Neuronal stem cell (in vitro differentiated cells): ENCODE measurements around the gene HOGA1.
A peak's percentile ranks its signal among the peaks of the same experiment; 100 is the strongest.

Experiments used
- DNase-seq: peaks from one replicate; pipeline ENCODE4 v3.0.0-alpha.2; 2013; ENCODE audit warnings: low spot score
- H2AFZ ChIP-seq: one replicate; pipeline ENCODE4 v1.6.1; 2013; ENCODE audit warnings: mild to moderate bottlenecking, low read length, inconsistent platforms
- H2AK5ac ChIP-seq: 2 replicates; pipeline ENCODE4 v1.6.1; 2013; ENCODE audit warnings: low read depth, mild to moderate bottlenecking, inconsistent platforms, low read length, moderate library complexity, mixed read lengths
- H2BK120ac ChIP-seq: 2 replicates; pipeline ENCODE4 v1.6.1; 2013; ENCODE audit warnings: low read depth, mild to moderate bottlenecking, inconsistent platforms, low read length, moderate library complexity, mixed read lengths
- H2BK12ac ChIP-seq: one replicate; pipeline ENCODE4 v1.6.1; 2013; ENCODE audit warnings: low read length, inconsistent platforms
- H2BK15ac ChIP-seq: 2 replicates; pipeline ENCODE4 v1.6.1; 2013; ENCODE audit warnings: mild to moderate bottlenecking, low read length, inconsistent platforms, mixed read lengths
- H2BK5ac ChIP-seq: one replicate; pipeline ENCODE4 v1.6.1; 2013; ENCODE audit warnings: inconsistent platforms, mild to moderate bottlenecking, low read length, moderate library complexity
- H3K14ac ChIP-seq: one replicate; pipeline ENCODE4 v1.6.1; 2013; ENCODE audit warnings: low read length, inconsistent platforms
- H3K18ac ChIP-seq: 2 replicates; pipeline ENCODE4 v1.6.1; 2013; ENCODE audit warnings: low read length, inconsistent platforms
- H3K23ac ChIP-seq: 2 replicates; pipeline ENCODE4 v1.6.1; 2013; ENCODE audit warnings: low read depth, mild to moderate bottlenecking, mixed read lengths, low read length, inconsistent platforms; ENCODE audit not compliant: poor library complexity
- H3K27ac ChIP-seq: replicated peaks from 3 replicates; pipeline ENCODE4 v1.5.1; 2013; ENCODE audit warnings: low read length, inconsistent platforms
- H3K27me3 ChIP-seq, 3 experiments: 2 replicates each; pipeline ENCODE4 v1.6.1; 2013; ENCODE audit warnings: low read length in 3 of 3, mild to moderate bottlenecking in 2 of 3, inconsistent platforms in 1 of 3, low read depth in 1 of 3, mixed read lengths in 1 of 3, moderate library complexity in 1 of 3; ENCODE audit not compliant: control insufficient read depth in 3 of 3, insufficient read depth in 3 of 3
- H3K36me3 ChIP-seq, 2 donors: replicated peaks in 1 of 2; 2 replicates each; pipeline ENCODE4 v1.6.1; 2013; ENCODE audit warnings: low read length in 2 of 2; ENCODE audit not compliant: control insufficient read depth in 2 of 2, insufficient read depth in 2 of 2
- H3K4ac ChIP-seq: 2 replicates; pipeline ENCODE4 v1.6.1; 2013; ENCODE audit warnings: inconsistent platforms, mild to moderate bottlenecking, low read length, moderate library complexity
- H3K4me1 ChIP-seq, 2 donors: 1 replicate in 1 of 2; 2 replicates in 1 of 2; pipeline ENCODE4 v1.6.1; 2013; ENCODE audit warnings: low read length in 2 of 2, low read depth in 1 of 2; ENCODE audit not compliant: control insufficient read depth in 2 of 2, insufficient read depth in 1 of 2
- H3K4me2 ChIP-seq: one replicate; pipeline ENCODE4 v1.6.1; 2013; ENCODE audit warnings: mild to moderate bottlenecking, low read length, inconsistent platforms; ENCODE audit not compliant: insufficient read depth, poor library complexity, severe bottlenecking
- H3K4me3 ChIP-seq, 2 donors: 2 replicates each; pipeline ENCODE4 v1.5.1; 2013; ENCODE audit warnings: low read length in 2 of 2, mild to moderate bottlenecking in 2 of 2, inconsistent platforms in 1 of 2, moderate library complexity in 1 of 2
- H3K79me1 ChIP-seq: one replicate; pipeline ENCODE4 v1.6.1; 2013; ENCODE audit warnings: low read depth, mild to moderate bottlenecking, inconsistent platforms, low read length, moderate library complexity
- H3K9ac ChIP-seq: one replicate; pipeline ENCODE4 v1.6.1; 2013; ENCODE audit warnings: mild to moderate bottlenecking, low read depth, low read length, inconsistent platforms; ENCODE audit not compliant: poor library complexity
- H3K9me3 ChIP-seq, 2 donors: replicated peaks in 1 of 2; 2 replicates each; pipeline versions ENCODE3 to v1.6.1; 2013; ENCODE audit warnings: low read length in 2 of 2, mild to moderate bottlenecking in 2 of 2, inconsistent platforms in 1 of 2, low read depth in 1 of 2, mixed read lengths in 1 of 2, moderate library complexity in 1 of 2; ENCODE audit not compliant: control insufficient read depth in 2 of 2, insufficient read depth in 1 of 2
- H4K8ac ChIP-seq: one replicate; pipeline ENCODE4 v1.6.1; 2013; ENCODE audit warnings: low read depth, mild to moderate bottlenecking, inconsistent platforms, low read length, moderate library complexity
- H4K91ac ChIP-seq: one replicate; pipeline ENCODE4 v1.6.1; 2013; ENCODE audit warnings: low read length, low read depth, mild to moderate bottlenecking, inconsistent platforms; ENCODE audit not compliant: poor library complexity
- whole genome bisulfite sequencing, 2 donors: extraction: QIAGEN DNeasy Blood & Tissue Kit; methylation state at CpG; one replicate each; pipeline ENCODE4 v1.1.7; 2013; ENCODE audit warnings: missing lambda C conversion rate in 2 of 2, mixed read lengths in 1 of 2; ENCODE audit not compliant: insufficient read length in 2 of 2, insufficient replicate concordance in 1 of 2; ENCODE audit errors: extremely low coverage in 2 of 2; 5-methylcytosine and 5-hydroxymethylcytosine counted together

HOGA1 gene

DNA sequence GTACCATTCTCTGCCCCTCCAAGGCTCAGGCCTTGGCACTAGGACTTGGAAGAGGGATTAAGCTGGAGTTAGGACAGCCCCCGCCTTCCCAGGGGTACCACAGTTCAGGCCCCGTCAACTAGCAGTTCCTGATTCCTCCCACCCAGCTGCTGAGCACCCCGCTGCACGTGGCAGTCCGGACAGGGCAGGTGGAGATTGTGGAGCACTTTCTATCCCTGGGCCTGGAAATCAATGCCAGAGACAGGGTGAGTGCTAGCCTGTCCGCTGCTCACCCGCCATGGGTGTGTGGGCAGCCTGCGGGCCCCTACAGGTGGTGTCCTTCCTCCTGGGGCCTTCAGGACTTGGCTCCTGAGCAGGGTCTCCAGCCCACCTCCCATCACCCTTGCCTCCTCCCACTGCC, 2.0 kb upstream of the HOGA1 start:
- no peak overlapping the region for H4K8ac ChIP-seq
- no CpG with 5 or more reads among the region's 8 CpGs for WGBS, 2 donors
- H3K27ac ChIP-seq: no peak overlapping the region
- peaks cover 0 to 3% (median 0%) of the 10 kb centered on the region in 3 experiments for H3K27me3 ChIP-seq
- no peak overlapping the region for H2BK15ac ChIP-seq
- no peaks in the 10 kb centered on the region for H3K36me3 ChIP-seq
- no peak for DNase-seq
- H3K4ac ChIP-seq: no peak overlapping the region
- H2BK12ac ChIP-seq: no peak overlapping the region
- H2AK5ac ChIP-seq: no peak overlapping the region
- H2BK120ac ChIP-seq: no peak overlapping the region
- no peak overlapping the region for H3K14ac ChIP-seq
- no peaks in the 10 kb centered on the region for H3K9me3 ChIP-seq
- H2BK5ac ChIP-seq: no peak overlapping the region
- H3K18ac ChIP-seq: no peak overlapping the region
- no peak overlapping the region for H3K9ac ChIP-seq
- H3K4me2 ChIP-seq: no peak overlapping the region
- no peak overlapping the region for H4K91ac ChIP-seq
- H3K23ac ChIP-seq: no peak overlapping the region
- H2AFZ ChIP-seq: no peak overlapping the region
- peaks cover 2 to 5% of the 10 kb centered on the region in 2 donors for H3K4me1 ChIP-seq
- H3K79me1 ChIP-seq: no peaks in the 10 kb centered on the region
- no peak overlapping the region for H3K4me3 ChIP-seq

DNA sequence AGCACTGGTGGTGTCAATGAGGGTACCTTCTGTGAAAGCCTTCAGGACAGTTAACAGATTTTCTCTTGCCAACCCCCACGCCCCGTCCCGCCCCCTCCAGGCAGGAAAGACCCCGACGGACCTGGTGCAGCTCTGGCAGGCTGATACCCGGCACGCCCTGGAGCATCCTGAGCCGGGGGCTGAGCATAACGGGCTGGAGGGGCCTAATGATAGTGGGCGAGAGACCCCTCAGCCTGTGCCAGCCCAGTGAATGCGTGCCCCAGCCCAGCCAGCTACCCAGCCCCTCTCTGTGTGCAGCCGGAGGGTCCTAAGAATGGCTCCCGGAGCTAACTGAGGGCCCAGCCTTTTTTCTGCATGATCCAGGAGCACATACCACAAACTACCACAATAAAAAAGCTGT, 713 bp upstream of the HOGA1 start:
- no CpG with 5 or more reads among the region's 13 CpGs for WGBS, 2 donors
- H3K4me2 ChIP-seq: no peak overlapping the region
- DNase-seq: no peak
- peaks cover 0 to 3% (median 0%) of the 10 kb centered on the region in 3 experiments for H3K27me3 ChIP-seq
- H3K14ac ChIP-seq: no peak overlapping the region
- H3K23ac ChIP-seq: no peak overlapping the region
- no peak overlapping the region for H4K91ac ChIP-seq
- no peaks in the 10 kb centered on the region for H3K36me3 ChIP-seq
- no peak overlapping the region for H2BK120ac ChIP-seq
- no peak overlapping the region for H3K4me3 ChIP-seq
- H2BK12ac ChIP-seq: no peak overlapping the region
- no peak overlapping the region for H2BK5ac ChIP-seq
- H3K4ac ChIP-seq: no peak overlapping the region
- H3K9ac ChIP-seq: no peak overlapping the region
- H3K9me3 ChIP-seq: no peaks in the 10 kb centered on the region
- peak overlapping the region; percentile 62 for H3K18ac ChIP-seq
- no peak overlapping the region for H3K27ac ChIP-seq
- H3K79me1 ChIP-seq: no peaks in the 10 kb centered on the region
- no peak overlapping the region for H4K8ac ChIP-seq
- H2AK5ac ChIP-seq: no peak overlapping the region
- H2AFZ ChIP-seq: peak overlapping the region; percentile 82
- H2BK15ac ChIP-seq: no peak overlapping the region
- H3K4me1 ChIP-seq: peaks cover 2 to 5% of the 10 kb centered on the region in 2 donors

DNA sequence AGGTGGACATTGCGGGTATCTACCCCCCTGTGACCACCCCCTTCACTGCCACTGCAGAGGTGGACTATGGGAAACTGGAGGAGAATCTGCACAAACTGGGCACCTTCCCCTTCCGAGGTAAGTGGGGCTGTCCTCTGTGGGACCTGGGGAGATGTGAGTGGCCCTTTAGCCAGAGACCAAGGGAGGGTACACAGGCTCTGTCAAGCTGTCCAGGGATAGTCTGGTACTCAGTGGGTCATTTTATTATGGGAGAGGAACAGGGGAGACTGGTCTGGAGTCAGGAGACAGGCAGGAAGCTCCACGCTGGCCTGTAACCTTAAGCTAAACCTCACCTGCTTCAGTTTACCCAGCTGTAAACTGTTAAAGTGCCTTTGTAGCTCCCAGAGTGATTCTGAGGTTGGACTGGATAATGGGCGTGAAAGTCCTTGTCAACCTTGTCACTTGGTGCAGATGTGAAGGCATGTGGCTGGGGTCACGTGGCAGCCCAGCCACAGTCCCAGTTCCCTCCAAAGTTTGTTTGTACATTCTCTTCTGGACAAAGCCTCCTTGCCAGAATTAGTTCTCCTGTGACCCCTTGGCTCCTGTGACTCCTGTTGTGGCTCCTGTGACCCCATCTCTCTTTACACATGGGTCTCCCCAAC, 729 bp downstream of the HOGA1 start:
- Histone ChIP-seq H3K4ac (no peak overlapping the region), H2AK5ac (no peak overlapping the region), H2BK12ac (peak overlapping the region; percentile 14), H3K14ac (peak overlapping the region; percentile 48), H3K27me3 (peaks cover 0 to 3% (median 0%) of the 10 kb centered on the region in 3 experiments), H3K18ac (peak overlapping the region; percentile 21), H3K36me3 (no peaks in the 10 kb centered on the region), H4K8ac (no peak overlapping the region), H3K79me1 (no peaks in the 10 kb centered on the region), H3K4me2 (no peak overlapping the region), H3K23ac (no peak overlapping the region), H3K9me3 (no peaks in the 10 kb centered on the region), H2AFZ (no peak overlapping the region), H2BK120ac (no peak overlapping the region), H4K91ac (no peak overlapping the region), H3K9ac (no peak overlapping the region), H2BK5ac (no peak overlapping the region), H3K4me1 (peaks cover 2 to 8% of the 10 kb centered on the region in 2 donors), H3K27ac (no peak overlapping the region), H2BK15ac (peak overlapping the region; percentile 60), H3K4me3 (no peak overlapping the region)
- WGBS, 2 donors: no CpG with 5 or more reads among the region's 5 CpGs
- DNase-seq: no peak

DNA sequence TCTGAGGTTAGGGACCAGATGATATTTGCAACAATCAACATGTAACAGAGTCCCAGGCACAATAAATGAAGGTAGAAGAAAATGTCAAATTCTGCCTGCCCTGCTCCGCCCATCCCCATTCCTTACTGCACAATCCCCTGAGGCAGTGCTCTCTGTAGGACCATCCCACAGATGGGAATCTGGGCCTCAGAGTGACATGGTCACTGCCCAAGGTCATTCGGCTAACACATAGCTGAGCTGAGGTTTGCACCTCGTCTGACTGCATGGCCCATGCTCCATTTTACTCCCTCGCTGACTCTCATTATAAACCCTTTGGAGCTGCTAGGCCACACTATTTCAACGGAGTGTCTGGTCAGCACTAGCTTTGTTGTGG, 1.2 kb downstream of the HOGA1 start:
- H2BK12ac ChIP-seq: no peak overlapping the region
- H2BK15ac ChIP-seq: no peak overlapping the region
- H3K27me3 ChIP-seq: peaks cover 0 to 3% (median 0%) of the 10 kb centered on the region in 3 experiments
- H4K8ac ChIP-seq: no peak overlapping the region
- H3K4me1 ChIP-seq: peaks cover under 1 to 8% of the 10 kb centered on the region in 2 donors
- no peak overlapping the region for H3K27ac ChIP-seq
- no peaks in the 10 kb centered on the region for H3K9me3 ChIP-seq
- H3K36me3 ChIP-seq: no peaks in the 10 kb centered on the region
- no peak overlapping the region for H3K14ac ChIP-seq
- peaks cover 1% of the 10 kb centered on the region for H3K79me1 ChIP-seq
- H4K91ac ChIP-seq: no peak overlapping the region
- no peak overlapping the region for H2AFZ ChIP-seq
- no peak overlapping the region for H2AK5ac ChIP-seq
- H3K23ac ChIP-seq: no peak overlapping the region
- WGBS, 2 donors: no CpG with 5 or more reads among the region's 5 CpGs
- H3K18ac ChIP-seq: no peak overlapping the region
- H3K9ac ChIP-seq: no peak overlapping the region
- H3K4ac ChIP-seq: no peak overlapping the region
- no peak overlapping the region for H3K4me3 ChIP-seq
- H3K4me2 ChIP-seq: no peak overlapping the region
- no peak overlapping the region for H2BK5ac ChIP-seq
- DNase-seq: no peak
- H2BK120ac ChIP-seq: no peak overlapping the region
